Measurements from ENCODE around the gene ART3.

- TF ChIP-seq CTCF (conservative IDR thresholded peaks at IDR 0.05; ENCODE audit: low read depth, low read length) = no peak
- no peak for TF ChIP-seq EZH2 (IDR thresholded peaks at IDR 0.05; ENCODE audit: borderline replicate concordance, low read depth, low read length, poor library complexity, severe bottlenecking)
Measured at GRCh38 chr4:76105652-76106051, 31.1 kb downstream of the ART3 start.
